ENCODE data around the gene ACAA2. TPM values are rescaled to one million over a fixed set of nuclear protein-coding genes. Genes with fewer than 3 reads are reported as not detected.

The ACAA2 gene
- total RNA-seq, 2 donors from 2014 or later, result 42.8 to 44.8 TPM

- Histone ChIP-seq H3K36me3 (replicated peaks in 1 of 2; ENCODE audit: insufficient read depth in 1 of 2, low read depth in 2 of 2) (peaks cover 0 to 5% of the 10 kb centered on the region in 2 donors), H3K27ac (no peak overlapping the region), H3K27me3 (no peaks in the 10 kb centered on the region), H3K4me1 (no peaks in the 10 kb centered on the region), H3K9me3 (no peaks in the 10 kb centered on the region), H3K4me3 (no peak overlapping the region)
- ATAC-seq (no peak), DNase-seq (no peak)
- TF ChIP-seq POLR2A (IDR thresholded peaks at IDR 0.05), result no peak
- TF ChIP-seq CTCF (IDR thresholded peaks at IDR 0.05), result no peak
- WGBS, 2 donors, result 87 to 95% methylated on average over 10 of the region's 10 CpGs
- intact Hi-C loops (cut with DNase I), result no loop called here
Observed at GRCh38 chr18:49843131-49843530, 29.8 kb upstream of the ACAA2 start.

GRCh38 chr18:49842656-49843055 is 29.3 kb upstream of the ACAA2 start:
- no peak for ATAC-seq
- WGBS, 2 donors, result 94 to 97% methylated on average over 2 to 4 of the region's 4 CpGs
- peaks cover 0 to 5% of the 10 kb centered on the region in 2 donors for H3K36me3 ChIP-seq (replicated peaks in 1 of 2; ENCODE audit: insufficient read depth in 1 of 2, low read depth in 2 of 2)
- no peak overlapping the region for H3K4me3 ChIP-seq
- no peak overlapping the region for H3K27ac ChIP-seq
- H3K4me1 ChIP-seq, result no peaks in the 10 kb centered on the region
- H3K27me3 ChIP-seq, result no peaks in the 10 kb centered on the region
- intact Hi-C loops (cut with DNase I), result no loop called here
- DNase-seq, result no peak
- no peaks in the 10 kb centered on the region for H3K9me3 ChIP-seq
- TF ChIP-seq CTCF (IDR thresholded peaks at IDR 0.05), result no peak
- no peak for TF ChIP-seq POLR2A (IDR thresholded peaks at IDR 0.05)

- TF ChIP-seq POLR2A (IDR thresholded peaks at IDR 0.05) (no peak), CTCF (IDR thresholded peaks at IDR 0.05) (no peak)
- WGBS, 2 donors, result 91 to 92% methylated on average over 12 of the region's 12 CpGs
- ATAC-seq (no peak), DNase-seq (no peak)
- no peak overlapping the region for H3K27ac ChIP-seq
- no peaks in the 10 kb centered on the region for H3K9me3 ChIP-seq
- H3K27me3 ChIP-seq, result no peaks in the 10 kb centered on the region
- H3K4me3 ChIP-seq, result no peak overlapping the region
- peaks cover 0 to 3% of the 10 kb centered on the region in 2 donors for H3K36me3 ChIP-seq (replicated peaks in 1 of 2; ENCODE audit: insufficient read depth in 1 of 2, low read depth in 2 of 2)
- intact Hi-C loops (cut with DNase I), result no loop called here
- no peaks in the 10 kb centered on the region for H3K4me1 ChIP-seq
Observed at GRCh38 chr18:49841236-49842217, 28.2 kb upstream of the ACAA2 start.

DNA sequence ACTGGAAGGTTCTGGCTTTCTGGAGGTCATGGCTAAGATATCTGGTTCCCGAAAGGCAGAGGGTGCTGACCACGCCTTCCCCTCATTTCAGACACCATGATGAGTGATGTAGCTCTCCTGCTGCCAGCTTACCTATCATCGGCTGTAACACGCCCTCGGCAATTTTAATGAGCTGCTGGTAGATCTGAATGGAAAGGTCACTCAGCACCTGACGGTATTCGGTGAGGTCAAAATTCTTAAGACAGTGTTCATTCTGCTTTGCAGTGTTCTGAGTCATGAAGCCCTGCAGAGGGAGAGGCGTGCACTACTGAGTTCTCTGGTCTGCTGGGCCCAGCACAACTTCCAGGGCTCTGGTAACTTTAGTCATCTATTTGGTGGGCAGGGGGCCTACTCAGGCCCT is 25.7 kb upstream of the ACAA2 start:
- Histone ChIP-seq H3K36me3 (replicated peaks in 1 of 2; ENCODE audit: insufficient read depth in 1 of 2, low read depth in 2 of 2) (peaks cover 0 to 3% of the 10 kb centered on the region in 2 donors), H3K4me3 (no peak overlapping the region), H3K27me3 (no peaks in the 10 kb centered on the region), H3K4me1 (peaks cover 17% of the 10 kb centered on the region), H3K9me3 (no peaks in the 10 kb centered on the region), H3K27ac (no peak overlapping the region)
- no peak for TF ChIP-seq CTCF (IDR thresholded peaks at IDR 0.05)
- no peak for TF ChIP-seq POLR2A (IDR thresholded peaks at IDR 0.05)
- intact Hi-C loops (cut with DNase I), result no loop called here
- DNase-seq (no peak), ATAC-seq (no peak)
- WGBS, 2 donors, result 92 to 96% methylated on average over 8 of the region's 8 CpGs
